OCI-LY7 (cell line): ENCODE data around the gene SLC6A19.

Experiments used
- EZH2phosphoT487 ChIP-seq: fragments of 200-600 bp; sonication (generic); IDR thresholded peaks from 2 replicates; pipeline ENCODE4 v1.6.1; 2018; ENCODE audit warnings: low read depth, borderline replicate concordance, mild to moderate bottlenecking, mixed run types, antibody characterized with exemption, low read length, moderate library complexity, mixed read lengths
- TF ChIP-seq, protein P1 (sequence below): fragments of 200-600 bp; sonication (generic); conservative IDR thresholded peaks from 2 replicates; pipeline ENCODE4 v1.5.1; 2014; ENCODE audit warnings: mild to moderate bottlenecking, antibody characterized with exemption, low read length, moderate library complexity, mixed read lengths

DNA sequence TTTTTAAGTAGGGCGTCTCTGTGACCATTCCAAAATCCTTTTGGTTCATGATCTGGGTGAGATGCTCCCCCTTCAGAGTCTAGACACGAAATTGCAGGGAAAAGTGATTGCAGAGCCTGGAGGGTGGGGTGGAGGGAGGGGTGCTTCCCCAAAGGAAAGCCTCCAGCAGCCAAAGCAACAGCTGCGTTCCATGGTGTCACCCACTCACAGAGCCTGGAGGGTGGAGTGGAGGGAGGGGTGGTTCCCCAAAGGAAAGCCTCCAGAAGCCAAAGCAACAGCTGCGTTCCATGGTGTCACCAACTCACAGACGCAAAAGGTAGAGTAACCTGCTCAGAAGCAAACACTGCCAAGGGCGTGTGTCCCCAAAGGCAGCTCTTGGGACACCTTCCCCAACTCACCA is 46.4 kb downstream of the SLC6A19 start:
- TF ChIP-seq, protein P1, sequence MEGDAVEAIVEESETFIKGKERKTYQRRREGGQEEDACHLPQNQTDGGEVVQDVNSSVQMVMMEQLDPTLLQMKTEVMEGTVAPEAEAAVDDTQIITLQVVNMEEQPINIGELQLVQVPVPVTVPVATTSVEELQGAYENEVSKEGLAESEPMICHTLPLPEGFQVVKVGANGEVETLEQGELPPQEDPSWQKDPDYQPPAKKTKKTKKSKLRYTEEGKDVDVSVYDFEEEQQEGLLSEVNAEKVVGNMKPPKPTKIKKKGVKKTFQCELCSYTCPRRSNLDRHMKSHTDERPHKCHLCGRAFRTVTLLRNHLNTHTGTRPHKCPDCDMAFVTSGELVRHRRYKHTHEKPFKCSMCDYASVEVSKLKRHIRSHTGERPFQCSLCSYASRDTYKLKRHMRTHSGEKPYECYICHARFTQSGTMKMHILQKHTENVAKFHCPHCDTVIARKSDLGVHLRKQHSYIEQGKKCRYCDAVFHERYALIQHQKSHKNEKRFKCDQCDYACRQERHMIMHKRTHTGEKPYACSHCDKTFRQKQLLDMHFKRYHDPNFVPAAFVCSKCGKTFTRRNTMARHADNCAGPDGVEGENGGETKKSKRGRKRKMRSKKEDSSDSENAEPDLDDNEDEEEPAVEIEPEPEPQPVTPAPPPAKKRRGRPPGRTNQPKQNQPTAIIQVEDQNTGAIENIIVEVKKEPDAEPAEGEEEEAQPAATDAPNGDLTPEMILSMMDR = no peak
- no peak for TF ChIP-seq EZH2phosphoT487
